Calu3 (cell line): ENCODE data around the gene FAM25A. TPM values are rescaled to one million over a fixed set of nuclear protein-coding genes. Genes with fewer than 3 reads are reported as not detected.
"Not testable (repeated sequence)": the region's sequence is repeated elsewhere in the genome, so short reads cannot be mapped to it uniquely, and the experiment has no call there.

Experiments used
- BruUV-seq: library from RNA; stranded (reverse); fragments of 400-500 nt; replicated peaks from 2 replicates; lab custom pipeline; 2021; lab: Mats Ljungman, UMichigan
- CTCF ChIA-PET: fragments of 300-600 bp; sonication (Branson Sonifier 250); formaldehyde crosslinking; loops from one replicate; lab custom pipeline; 2022; ENCODE audit warnings: antibody characterized with exemption; lab: Charles Lee
- DNase-seq: peaks from one replicate; pipeline ENCODE4 v3.0.0; 2022
- H3K27ac Mint-ChIP-seq: one replicate; pipeline ENCODE4 v1.8.0; 2022; ENCODE audit warnings: mixed read lengths; ENCODE audit not compliant: unreplicated experiment
- H3K27me3 Mint-ChIP-seq: one replicate; pipeline ENCODE4 v1.8.0; 2022; ENCODE audit warnings: mixed read lengths; ENCODE audit not compliant: unreplicated experiment
- H3K36me3 Mint-ChIP-seq: one replicate; pipeline ENCODE4 v1.8.0; 2022; ENCODE audit warnings: mild to moderate bottlenecking, moderate library complexity, mixed read lengths; ENCODE audit not compliant: insufficient read depth, unreplicated experiment
- H3K4me1 Mint-ChIP-seq: one replicate; pipeline ENCODE4 v1.8.0; 2022; ENCODE audit warnings: mild to moderate bottlenecking, low read depth, mixed read lengths; ENCODE audit not compliant: unreplicated experiment
- H3K4me3 Mint-ChIP-seq: one replicate; pipeline ENCODE4 v1.8.0; 2022; ENCODE audit warnings: mild to moderate bottlenecking, low read depth, moderate library complexity, mixed read lengths; ENCODE audit not compliant: unreplicated experiment
- H3K9me3 Mint-ChIP-seq: one replicate; pipeline ENCODE4 v1.8.0; 2022; ENCODE audit warnings: low read depth, mixed read lengths; ENCODE audit not compliant: unreplicated experiment
- CTCF ChIP-seq: fragments of 200-600 bp; IDR thresholded peaks from one replicate; pipeline ENCODE4 v1.8.0; 2022; ENCODE audit warnings: antibody characterized with exemption; ENCODE audit not compliant: unreplicated experiment
- intact Hi-C: fragments of 100-400 bp; cut with micrococcal nuclease; formaldehyde crosslinking; loops from one replicate; pipeline ENCODE4 v1.10.0; 2022; ENCODE audit not compliant: unreplicated experiment
- total RNA-seq: library from RNA; stranded (reverse); gene quantifications from 2 replicates; pipeline ENCODE4 v1.2.3, GENCODE V29; 2022

Gene FAM25A
- total RNA-seq, 1 experiment from 2014 or later, result not detected

- no peaks in the 10 kb centered on the region for H3K9me3 Mint-ChIP-seq
- intact Hi-C loops, result no loop called here
- H3K36me3 Mint-ChIP-seq, result no peaks in the 10 kb centered on the region
- no peak for DNase-seq
- CTCF ChIA-PET, result interaction anchor here (0.7 kb wide), 1 partner anchor 851 kb away, joined by 6 read pairs; no protein-coding TSS in a partner anchor
- BruUV-seq, result no TSS peak
- TF ChIP-seq CTCF, result no peak
- no peaks in the 10 kb centered on the region for H3K27me3 Mint-ChIP-seq
- H3K27ac Mint-ChIP-seq, result no peak overlapping the region
- H3K4me1 Mint-ChIP-seq, result no peaks in the 10 kb centered on the region
- H3K4me3 Mint-ChIP-seq, result no peak overlapping the region
Observed at GRCh38 chr10:87030912-87031635, 11.0 kb downstream of the FAM25A start.

- Mint-ChIP-seq H3K4me3 (no peak overlapping the region), H3K27ac (no peak overlapping the region), H3K9me3 (no peaks in the 10 kb centered on the region), H3K27me3 (no peaks in the 10 kb centered on the region), H3K36me3 (no peaks in the 10 kb centered on the region), H3K4me1 (no peaks in the 10 kb centered on the region)
- no peak for DNase-seq
- intact Hi-C loops, result no loop called here
- CTCF ChIA-PET, result no interaction called here
- BruUV-seq, result no TSS peak
- TF ChIP-seq CTCF, result no peak
Observed at GRCh38 chr10:87036623-87037022, 16.5 kb downstream of the FAM25A start.

GRCh38 chr10:87038286-87038717, 18.2 kb downstream of the FAM25A start:
- no peaks in the 10 kb centered on the region for H3K4me1 Mint-ChIP-seq
- H3K36me3 Mint-ChIP-seq, result no peaks in the 10 kb centered on the region
- H3K9me3 Mint-ChIP-seq, result no peaks in the 10 kb centered on the region
- no peak for TF ChIP-seq CTCF
- no peak overlapping the region for H3K4me3 Mint-ChIP-seq
- CTCF ChIA-PET, result no interaction called here
- intact Hi-C loops, result no loop called here
- no peak overlapping the region for H3K27ac Mint-ChIP-seq
- DNase-seq, result no peak
- H3K27me3 Mint-ChIP-seq, result no peaks in the 10 kb centered on the region
- no TSS peak for BruUV-seq

GRCh38 chr10:87038786-87039185, 18.7 kb downstream of the FAM25A start:
- TF ChIP-seq CTCF, result no peak
- intact Hi-C loops, result no loop called here
- Mint-ChIP-seq H3K9me3 (no peaks in the 10 kb centered on the region), H3K4me1 (no peaks in the 10 kb centered on the region), H3K27me3 (no peaks in the 10 kb centered on the region), H3K4me3 (no peak overlapping the region), H3K27ac (no peak overlapping the region), H3K36me3 (no peaks in the 10 kb centered on the region)
- CTCF ChIA-PET, result interaction anchor here (0.6 kb wide), 1 partner anchor 187 kb away, joined by 4 read pairs; no protein-coding TSS in a partner anchor
- BruUV-seq, result no TSS peak
- no peak for DNase-seq

GRCh38 chr10:87043579-87043978, 23.5 kb downstream of the FAM25A start:
- H3K9me3 Mint-ChIP-seq, H3K4me3 Mint-ChIP-seq, DNase-seq, H3K4me1 Mint-ChIP-seq, H3K36me3 Mint-ChIP-seq, intact Hi-C loops, CTCF ChIA-PET, BruUV-seq, H3K27me3 Mint-ChIP-seq, H3K27ac Mint-ChIP-seq: not testable (repeated sequence)
